AG09319 (cell line): ENCODE data around the gene CSRNP3.
A peak's percentile ranks its signal among the peaks of the same experiment; 100 is the strongest.

ENCODE experiments used
- DNase-seq: peaks from one replicate; pipeline ENCODE4 v3.0.0-alpha.2; 2010; ENCODE audit warnings: low read depth; ENCODE audit errors: extremely low read depth
- CTCF ChIP-seq: IDR thresholded peaks from 2 replicates; pipeline ENCODE4 v1.5.1; 2011; ENCODE audit warnings: low read depth, mild to moderate bottlenecking, inconsistent platforms, low read length, moderate library complexity

CSRNP3 gene

DNA sequence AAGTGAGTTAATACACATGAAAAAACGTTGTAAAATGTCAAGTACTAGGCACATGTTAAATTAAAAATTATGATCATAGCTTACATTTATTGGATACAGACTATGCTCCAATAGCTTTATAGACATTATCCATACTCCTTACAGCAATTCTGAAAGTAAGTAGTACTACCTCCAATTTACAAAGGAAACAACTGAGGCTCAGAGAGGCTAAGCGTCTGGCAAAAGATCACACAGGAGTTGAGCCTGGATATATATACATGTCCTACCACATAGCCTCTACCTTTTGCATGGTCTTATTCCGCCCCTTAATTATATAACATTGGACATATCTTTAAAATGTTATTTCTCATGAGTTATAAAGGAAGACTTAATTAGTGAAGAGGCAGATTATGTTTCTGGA, 127.3 kb downstream of the CSRNP3 start:
- DNase-seq = no peak
- TF ChIP-seq CTCF = no peak

- DNase-seq = no peak
- no peak for TF ChIP-seq CTCF
These were observed 131.8 kb downstream of the CSRNP3 start for GRCh38 chr2:165601065-165601830.

GRCh38 chr2:165601928-165602521, 132.5 kb downstream of the CSRNP3 start:
- no peak for TF ChIP-seq CTCF
- DNase-seq = peak; percentile 8

DNA sequence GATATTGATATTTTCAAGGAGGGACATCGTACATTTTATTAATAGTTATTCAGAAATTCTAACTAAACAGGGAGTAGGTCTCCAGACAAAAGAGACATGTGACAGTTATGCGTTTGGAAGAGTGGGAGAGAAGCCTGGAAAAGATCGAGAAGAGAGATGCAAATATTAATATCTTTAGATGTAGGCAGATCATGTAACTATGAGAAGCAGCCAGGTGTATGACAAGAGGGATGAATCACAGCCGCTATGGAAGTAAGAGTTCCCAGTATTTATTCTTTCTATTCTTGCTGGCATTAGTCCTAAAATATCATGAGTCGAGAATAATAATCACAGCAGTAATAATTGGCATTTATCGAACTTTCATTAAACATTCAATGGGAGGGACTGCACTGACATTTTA, 140.2 kb downstream of the CSRNP3 start:
- DNase-seq = no peak

DNA sequence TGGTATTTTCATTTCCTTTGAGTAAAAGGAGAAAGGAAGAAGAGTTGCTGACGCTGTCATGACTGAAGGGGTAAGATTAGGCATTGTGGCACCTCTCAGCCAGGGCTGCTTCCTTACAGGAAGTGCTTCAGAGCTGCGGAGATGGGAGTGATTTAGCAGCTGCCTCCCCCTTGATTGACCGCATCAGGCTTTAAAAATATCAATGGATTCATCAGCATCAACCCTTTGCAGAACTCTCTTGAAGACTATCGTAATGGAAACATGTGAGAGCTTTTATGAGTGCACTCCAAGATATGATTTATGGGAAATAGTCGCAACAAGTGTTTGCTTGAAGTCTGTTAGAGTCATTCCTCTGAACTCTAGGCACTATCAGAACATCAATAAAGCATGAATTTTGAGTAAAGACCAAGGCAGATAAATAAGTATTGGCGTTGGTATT, 141.1 kb downstream of the CSRNP3 start:
- no peak for TF ChIP-seq CTCF
- no peak for DNase-seq

More for the DNA sequence above, 140.2 kb downstream of the CSRNP3 start:
- no peak for TF ChIP-seq CTCF

DNA sequence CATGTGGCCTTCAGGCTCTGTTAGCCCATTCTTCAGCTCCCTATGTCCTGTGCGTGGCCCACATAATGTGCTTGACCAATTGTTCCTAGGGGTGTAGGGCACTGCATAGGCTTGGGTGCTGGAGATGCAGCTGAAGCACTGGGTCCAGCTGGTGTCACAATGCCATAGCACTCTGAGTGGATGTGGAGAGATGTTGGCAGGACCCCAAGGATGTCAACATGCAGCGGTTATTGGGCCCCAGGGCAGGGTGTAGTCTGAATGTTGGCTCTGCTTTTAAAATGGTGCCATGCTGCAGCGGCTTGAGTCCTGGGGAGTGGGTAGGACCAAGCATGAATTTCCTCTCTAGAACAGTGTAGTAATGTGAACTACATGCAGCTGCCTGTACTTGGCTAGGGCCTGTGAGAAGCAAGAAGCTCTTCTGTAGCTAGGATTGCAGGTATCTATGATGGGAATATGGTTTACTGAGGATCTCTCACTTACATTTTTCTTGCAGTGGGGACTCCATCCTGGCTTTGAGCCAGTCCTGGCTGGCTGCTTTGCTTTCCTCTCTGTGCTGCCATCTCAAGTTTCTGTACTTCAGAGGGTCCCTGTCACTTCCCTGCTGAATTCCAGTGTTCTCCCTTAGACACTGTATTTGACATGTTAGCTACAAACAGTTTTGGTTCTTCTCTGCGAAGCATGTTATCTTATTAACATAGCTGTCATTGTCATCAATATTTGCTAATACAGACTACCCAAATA, 148.4 kb downstream of the CSRNP3 start:
- no peak for DNase-seq
- no peak for TF ChIP-seq CTCF

GRCh38 chr2:165618806-165619205, 149.3 kb downstream of the CSRNP3 start:
- TF ChIP-seq CTCF = no peak

More at GRCh38 chr2:165618806-165619205, 149.3 kb downstream of the CSRNP3 start:
- DNase-seq = no peak
